ENCODE results near the gene CYB561.

GRCh38 chr17:63477480-63478440 is 31.7 kb upstream of the CYB561 start:
- TF ChIP-seq CTCF (IDR thresholded peaks at IDR 0.05) (no peak), SIN3A (IDR thresholded peaks at IDR 0.05; ENCODE audit: borderline replicate concordance, insufficient read depth, low read depth, low read length) (no peak), POLR2AphosphoS5 (IDR thresholded peaks at IDR 0.05; ENCODE audit: low read depth, low read length) (no peak), REST (IDR thresholded peaks at IDR 0.05; ENCODE audit: insufficient read depth in 1 of 2, low read depth in 2 of 2, low read length in 1 of 2) (no peak), TCF7L2 (IDR thresholded peaks at IDR 0.05; ENCODE audit: low read depth, low read length) (no peak)

All from Panc1 (cell line).